Gastrocnemius medialis (tissue), 4 donors: Measurements from ENCODE around the gene TCP11L2.

ENCODE experiments used
- CTCF ChIP-seq, 5 experiments: fragments of 450-650 bp in 3 of 5; fragments of 200-600 bp in 2 of 5; sonication (generic) in 2 of 5; IDR thresholded peaks in 4 of 5; conservative IDR thresholded peaks in 1 of 5; 1 replicate in 4 of 5; 2 replicates in 1 of 5; pipeline ENCODE4 v1.5.1; 2016 to 2019; ENCODE audit warnings: antibody characterized with exemption in 5 of 5, mild to moderate bottlenecking in 3 of 5, moderate library complexity in 3 of 5
- POLR2A ChIP-seq, 2 donors: fragments of 450-650 bp; IDR thresholded peaks; one replicate each; pipeline ENCODE4 v1.6.1; 2017; ENCODE audit warnings: antibody characterized with exemption in 2 of 2, mild to moderate bottlenecking in 2 of 2, moderate library complexity in 2 of 2

DNA sequence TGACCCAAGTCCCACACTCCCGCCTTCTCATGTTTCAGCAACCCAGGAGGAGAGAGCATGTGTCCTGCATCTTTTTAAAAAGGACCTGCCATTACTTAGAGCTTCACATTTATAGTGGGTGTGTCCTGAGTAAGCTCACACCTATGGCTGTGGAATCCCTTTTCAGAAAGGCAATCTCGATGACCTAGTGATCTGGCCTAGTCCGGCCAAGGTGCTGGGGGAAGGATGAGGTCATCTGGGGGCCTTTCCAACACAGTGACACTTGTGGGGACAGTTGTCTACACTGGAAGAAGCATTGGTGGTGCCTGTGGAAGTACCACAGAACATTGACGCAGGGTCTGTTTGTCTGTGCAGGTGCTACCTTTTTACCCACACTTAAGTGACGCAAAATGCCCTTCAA, 8.2 kb downstream of the TCP11L2 start:
- no peak for TF ChIP-seq CTCF (IDR thresholded peaks at IDR 0.05 in 4 of 5, conservative IDR thresholded peaks at IDR 0.05 in 1 of 5)
- TF ChIP-seq POLR2A (IDR thresholded peaks at IDR 0.05), result no peak
